ENCODE data around the gene EXOC2.

The EXOC2 gene

DNA sequence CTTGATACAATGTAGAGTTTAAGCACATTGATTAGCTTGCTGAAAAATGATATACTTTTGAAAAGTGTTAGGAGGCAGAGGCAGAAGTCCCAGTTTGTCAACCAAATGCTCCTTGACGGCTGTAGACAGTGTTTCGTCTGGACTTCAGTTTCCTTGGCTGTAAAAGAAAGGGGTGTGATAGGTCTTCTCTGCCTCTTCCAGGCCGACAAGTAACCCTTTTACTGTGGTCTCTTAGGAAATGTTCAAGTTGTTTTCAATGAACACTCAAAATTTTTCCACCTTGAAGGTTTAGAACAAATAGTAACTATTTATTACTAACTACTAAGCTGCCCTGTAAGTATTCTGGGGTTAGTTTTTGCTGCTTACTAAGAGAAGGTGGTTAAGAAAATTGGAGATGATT lies 179.0 kb downstream of the EXOC2 start:
- DNase-seq: no peak

DNA sequence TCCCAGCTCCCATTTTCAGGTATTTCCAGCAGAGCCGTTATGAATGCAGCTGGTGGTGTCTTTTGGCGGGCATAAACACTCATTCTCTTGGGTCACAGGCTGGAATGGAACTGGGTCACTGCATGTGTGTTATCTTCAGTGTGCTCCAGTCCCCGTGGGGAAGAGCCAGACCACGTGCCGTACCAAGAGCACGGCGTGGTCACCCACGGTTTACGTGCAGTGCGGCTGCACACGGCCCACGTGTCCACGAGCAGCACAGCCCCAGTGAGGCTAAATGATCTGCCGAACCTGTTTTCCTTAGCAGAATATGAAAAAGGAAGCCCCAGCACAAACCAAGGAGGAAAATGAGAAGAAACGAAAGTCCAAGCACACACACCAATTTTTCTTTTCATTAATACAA lies 179.9 kb downstream of the EXOC2 start:
- no peak for DNase-seq

DNA sequence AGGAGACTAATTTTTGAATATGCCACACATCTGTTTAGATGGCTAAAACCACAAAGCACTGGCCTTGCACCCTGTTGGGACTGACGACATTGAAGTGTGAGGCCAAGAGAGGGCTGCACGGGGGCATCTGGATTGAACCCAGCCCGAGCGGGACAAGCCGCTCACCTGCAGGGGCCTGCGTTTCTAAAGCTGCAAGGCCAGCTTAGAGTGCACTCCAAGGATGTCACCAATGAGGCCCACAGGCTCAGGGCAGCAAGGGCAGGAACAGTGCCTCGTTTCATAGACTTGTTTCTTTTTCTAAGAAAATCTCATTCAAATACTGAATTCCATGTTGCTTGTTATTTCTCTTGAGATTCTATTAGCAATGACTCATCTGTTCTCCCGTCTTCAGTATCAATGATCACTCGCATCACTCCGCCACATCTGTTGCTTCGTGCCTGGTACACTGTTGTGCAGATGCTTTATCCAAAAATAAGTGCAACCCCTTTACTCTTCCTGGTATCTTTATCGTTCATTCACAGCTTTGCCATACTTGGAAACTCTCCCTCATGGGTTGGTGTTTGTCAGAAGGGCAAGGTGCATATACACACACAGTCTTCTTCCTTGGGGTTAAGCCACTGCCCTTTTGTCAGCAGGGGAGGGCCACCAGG lies 181.3 kb downstream of the EXOC2 start:
- no peak for DNase-seq

DNA sequence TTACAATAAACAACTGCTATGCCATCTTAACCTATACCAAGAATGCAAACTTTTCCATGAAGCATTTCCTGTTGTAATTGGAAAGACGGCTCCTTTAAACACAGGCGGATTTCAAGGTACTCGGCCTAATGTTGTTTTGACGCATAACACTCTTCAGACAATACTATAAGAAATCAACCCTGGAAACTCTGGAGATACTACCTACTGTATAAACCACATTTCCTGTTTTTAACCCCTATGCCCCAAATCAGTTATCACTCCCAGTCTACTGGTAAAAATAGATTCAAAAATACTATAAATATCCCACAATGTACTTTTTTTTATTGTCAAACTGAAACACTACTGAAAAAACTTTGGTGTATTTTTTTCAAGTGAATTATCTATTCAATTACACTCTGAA lies 183.3 kb downstream of the EXOC2 start:
- DNase-seq: no peak

DNA sequence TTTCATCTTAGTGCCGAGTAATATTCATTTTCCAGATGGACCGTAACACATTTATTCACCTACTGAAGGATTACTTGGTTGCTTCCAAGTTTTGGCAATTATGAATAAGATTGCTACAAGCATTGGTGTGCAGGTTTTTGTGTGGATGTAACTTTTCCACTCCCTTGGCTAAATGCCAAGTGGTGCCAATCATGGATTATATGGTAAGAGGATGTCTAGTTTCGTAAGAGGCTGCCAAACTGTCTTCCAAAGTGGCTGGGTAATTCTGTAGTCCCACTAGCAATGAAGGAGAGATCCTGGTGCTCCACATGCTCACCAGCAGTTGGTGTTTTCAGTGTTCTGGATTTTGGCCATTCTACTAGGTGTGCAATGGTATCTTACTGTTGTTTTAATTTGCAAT lies 184.3 kb downstream of the EXOC2 start:
- DNase-seq: no peak

DNA sequence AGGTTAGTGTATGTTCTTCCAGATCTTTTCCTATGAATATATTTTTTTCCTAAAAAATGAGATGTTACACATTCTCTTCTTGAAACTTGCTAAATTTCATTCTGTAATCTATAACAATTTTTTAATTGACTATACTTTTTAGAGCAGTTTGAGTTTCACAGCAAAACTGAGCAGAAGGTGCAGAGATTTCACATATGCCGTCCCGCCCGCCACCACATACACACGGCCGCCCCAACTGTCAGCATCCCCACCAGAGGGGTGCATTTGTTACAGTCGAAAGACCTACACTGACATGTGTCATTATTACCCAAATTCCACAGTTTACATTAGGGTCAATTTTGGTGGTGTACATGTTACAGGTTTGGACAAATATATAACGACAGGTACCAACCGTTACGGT lies 184.9 kb downstream of the EXOC2 start:
- DNase-seq: no peak

DNA sequence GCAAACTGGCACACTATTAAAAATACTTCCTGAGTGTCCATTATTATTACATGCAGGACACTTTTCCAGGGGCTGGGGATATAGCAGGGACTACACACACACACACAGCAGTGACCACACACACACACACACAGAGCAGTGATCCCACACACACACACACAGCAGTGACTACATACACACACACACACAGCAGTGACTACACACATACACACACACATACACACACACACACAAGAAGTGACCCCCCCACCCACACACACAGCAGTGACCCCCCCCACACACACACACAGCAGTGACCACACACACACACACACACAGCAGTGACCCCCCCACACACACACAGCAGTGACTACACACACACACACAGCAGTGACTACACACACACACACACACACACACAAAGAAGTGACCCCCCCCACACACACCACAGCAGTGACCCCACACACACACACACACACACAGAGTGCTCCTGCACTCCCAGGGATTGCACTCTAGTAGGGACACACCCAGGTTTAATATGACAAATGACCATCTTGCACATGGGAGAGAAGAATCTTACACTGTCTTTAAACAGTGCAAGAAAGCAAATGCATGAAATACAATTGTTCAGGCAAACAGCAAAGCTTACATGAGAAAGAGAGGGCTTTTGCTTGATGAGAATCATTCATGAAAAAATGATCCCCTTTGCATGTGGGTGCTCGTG lies 185.9 kb downstream of the EXOC2 start:
- DNase-seq: no peak

DNA sequence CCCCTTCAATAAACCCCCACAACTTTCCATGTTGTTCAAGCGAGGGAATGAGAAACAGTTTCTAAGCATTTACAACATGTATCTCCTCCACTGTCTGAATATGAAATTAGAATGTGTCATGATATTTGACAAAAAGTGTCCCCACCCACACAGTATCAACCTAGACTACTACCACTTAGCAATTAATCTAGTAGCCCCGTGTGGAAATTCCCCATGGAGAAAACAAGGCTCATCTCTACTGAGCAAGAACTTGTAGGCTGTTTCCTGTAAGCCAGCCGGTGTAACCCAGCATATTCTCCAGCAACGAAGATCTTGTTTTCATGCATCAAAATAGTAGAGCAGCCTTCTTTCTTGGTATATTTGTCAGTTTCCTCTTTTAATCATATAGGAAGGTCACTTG lies 186.4 kb downstream of the EXOC2 start:
- DNase-seq: no peak

DNA sequence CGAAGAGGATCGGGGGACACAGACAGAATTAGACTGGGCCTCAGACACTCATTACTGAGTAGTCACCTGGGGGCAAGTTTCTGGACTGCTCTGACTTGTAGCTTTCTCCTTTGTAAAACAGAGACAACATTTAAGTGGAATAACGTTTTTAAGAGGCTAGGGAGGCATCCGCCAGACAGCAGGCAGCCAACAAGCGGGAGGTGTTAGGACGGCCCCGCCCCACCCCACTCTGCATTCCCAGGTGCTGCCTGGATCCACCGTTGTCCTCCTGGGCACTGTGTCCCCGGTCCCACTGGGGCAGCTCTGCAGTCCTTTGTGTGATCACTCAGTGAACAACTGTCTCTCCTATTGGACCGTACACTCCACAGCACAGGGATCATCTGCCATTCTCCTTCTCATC lies 187.6 kb downstream of the EXOC2 start:
- DNase-seq: no peak

DNA sequence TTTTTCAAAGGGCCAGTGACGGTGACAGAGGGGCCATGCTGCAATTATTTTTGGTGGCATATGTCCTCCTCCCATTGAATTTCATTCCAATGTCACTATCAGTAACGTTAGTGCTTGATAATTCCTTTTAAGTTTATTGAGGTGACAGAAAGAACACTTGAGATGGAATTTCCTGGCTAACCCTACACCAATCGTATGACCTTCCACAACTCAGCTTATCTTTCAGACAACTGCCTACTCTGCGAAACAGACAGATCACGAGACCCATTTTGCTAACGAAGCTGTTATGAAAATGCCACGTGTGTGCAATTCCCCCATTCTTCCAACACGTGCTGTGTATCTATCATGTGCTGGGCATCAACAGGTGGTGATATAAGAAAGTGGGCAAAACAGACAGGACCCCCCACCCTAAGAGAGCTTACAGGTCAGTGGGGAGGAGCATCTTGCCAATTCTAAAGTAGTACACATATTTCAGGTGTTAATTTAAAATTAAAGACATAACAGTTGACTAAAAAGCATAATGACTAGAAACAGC lies 188.4 kb downstream of the EXOC2 start:
- DNase-seq: no peak

DNA sequence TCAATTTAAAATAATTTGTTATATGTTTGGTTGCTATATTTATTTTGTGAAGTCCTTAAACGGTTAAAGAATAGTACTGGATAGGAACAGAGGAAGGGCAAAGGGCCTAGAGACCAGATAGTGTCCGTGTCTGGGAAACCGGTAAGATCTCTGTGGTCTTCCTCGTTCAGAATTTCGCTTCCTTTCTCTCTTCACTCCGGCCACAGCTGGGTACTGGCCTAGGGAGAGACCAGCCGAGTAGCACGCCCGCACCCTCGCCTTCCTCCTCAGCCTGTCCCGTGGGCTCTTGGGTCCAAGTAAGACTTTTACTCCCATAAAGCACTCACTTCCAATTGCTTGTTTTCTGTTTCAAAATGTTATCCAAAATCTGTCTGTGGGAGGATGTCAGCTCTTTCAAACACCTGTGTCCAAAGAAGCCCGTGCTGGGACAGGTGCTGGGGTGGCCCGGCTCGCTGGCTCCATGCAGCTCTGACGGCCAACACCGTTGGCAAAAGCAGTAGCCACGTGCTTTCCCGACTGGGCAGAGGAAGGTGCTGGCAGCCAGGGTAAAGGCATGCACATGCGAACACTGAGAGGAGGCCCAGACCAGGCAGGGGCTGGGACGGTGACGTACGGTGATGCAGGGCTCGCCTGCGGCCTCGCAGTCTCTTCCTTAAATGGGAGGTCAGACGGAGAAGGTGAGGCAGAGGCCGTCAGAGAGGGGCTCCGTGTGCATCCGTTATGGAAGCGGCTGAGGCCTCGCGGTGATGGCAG lies 189.2 kb downstream of the EXOC2 start:
- DNase-seq: no peak

DNA sequence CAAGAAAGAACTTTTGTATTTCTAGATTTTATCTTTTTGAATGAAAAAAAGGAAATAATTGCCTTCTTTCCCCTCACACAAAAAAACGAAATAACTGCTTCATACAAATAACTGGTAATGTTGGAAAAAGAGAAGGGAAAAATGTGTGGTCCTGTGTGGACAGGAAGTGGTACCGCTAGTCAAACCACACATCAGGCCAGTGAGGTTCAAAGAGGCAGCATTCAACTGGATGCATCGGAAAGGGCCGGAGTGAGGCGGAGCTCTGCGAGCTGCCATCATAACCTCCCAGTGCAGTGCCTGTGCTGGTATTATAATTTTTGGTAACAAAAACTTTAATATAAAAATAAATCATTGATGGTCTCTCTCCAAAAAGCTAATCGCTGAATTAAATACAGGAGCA lies 190.2 kb downstream of the EXOC2 start:
- DNase-seq: no peak

DNA sequence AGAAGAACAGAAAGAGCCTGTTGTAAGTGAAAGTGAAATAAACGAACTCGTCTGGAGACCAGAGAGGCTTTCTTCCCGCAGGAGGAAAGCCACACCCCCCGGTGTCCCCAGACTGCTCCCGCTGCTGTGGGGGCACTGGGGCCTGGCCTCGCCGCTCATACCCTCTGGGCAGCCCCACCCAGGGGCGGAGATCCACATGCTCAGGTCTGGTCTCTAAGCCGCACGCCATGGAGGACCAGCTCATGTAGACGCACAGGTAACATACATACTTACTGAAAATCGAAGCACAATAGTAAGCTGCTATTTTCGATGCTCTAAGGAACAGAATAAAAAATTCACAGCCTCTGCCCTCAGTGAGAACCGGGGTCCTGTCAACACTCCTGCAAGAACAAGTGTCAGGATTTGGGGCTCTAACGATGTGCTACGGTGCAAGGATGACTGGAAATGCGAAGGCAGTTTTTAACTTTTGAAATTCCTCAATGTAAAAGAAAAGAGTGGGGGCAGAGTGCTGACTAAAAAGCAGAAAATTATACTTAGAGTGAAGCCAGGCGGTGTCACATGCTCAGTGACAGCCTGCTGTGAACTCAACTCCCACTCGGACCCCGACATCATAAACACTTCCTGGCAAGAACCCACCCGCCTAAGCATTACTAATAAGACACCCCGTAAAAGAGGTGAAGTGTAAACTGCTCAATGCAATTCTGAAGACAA lies 190.9 kb downstream of the EXOC2 start:
- no peak for DNase-seq

DNA sequence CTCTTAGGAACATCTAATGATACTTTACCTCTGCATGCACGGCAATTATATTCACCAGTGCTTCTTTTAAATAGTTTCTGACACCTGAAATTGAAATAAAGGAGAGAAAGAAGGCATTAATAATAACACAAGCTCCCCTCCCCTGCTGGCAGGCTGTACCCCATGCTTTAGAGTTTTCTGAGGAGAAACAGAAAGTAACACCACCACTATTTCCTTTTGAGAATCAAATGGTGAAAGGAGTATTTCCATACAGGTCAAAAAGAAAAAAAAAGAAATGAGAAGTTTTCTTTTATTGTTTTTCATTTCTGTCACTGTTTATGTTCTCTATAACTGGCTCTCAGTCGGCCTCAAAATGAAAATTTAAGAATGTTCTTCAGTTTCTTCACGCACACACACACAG lies 193.3 kb downstream of the EXOC2 start:
- no peak for DNase-seq

DNA sequence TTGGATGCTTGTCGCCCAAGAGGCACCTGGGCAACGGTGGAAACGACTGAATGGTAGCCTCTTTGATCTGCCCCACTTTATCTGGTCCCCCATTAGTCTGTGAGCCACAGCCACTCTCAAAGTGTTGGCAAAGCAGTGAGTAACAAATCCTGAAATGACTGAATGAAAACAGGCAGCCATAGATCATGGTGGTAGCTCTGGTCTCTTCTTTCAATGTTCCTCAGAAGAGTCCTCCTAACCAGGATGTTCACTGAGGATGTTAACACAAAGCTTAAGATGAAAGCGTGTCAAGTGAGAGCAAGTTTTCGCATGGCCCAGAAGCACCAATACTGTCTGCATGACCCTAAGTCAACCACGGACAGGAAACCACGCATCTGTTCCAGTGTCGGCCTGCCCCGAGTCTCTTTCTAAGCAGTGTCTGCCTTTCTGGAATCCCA lies 194.1 kb downstream of the EXOC2 start:
- no peak for DNase-seq

DNA sequence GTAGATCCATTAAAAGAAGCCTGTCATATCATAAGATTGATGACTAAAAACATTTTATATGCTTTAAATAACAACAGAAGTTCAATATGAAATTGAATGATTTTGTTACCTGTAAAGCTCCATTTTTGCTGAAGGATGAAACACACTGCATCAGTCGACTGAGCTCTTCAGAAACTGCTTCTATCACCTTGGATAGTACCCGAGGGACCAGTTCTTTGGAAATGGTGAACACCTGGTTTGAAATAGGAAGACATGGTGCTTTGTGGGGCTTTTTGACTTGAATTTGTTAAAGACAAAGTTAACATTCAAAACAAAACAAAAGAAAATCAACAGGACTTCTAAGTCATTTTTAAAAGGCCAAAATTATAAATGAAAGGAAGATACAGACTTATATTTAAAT lies 195.7 kb downstream of the EXOC2 start:
- no peak for DNase-seq

DNA sequence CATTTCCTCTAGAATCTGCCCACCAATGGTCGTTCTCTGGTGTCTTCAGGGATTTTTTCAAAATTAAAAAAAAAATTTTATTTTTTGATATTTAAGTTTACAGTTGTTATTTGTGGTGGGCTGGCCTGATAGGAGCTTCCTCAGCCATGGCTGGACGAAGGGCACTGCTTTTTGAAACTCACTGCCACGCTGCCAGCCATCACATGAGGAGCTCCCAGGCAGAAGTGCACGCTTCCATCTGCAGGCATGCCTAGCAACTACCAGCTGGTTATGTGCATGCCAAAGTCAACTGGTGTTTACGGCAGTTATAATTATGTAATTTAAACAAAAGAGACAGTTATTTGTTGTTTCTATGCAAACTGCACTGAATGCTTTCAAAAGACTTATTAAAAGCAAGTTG lies 196.3 kb downstream of the EXOC2 start:
- DNase-seq: no peak

DNA sequence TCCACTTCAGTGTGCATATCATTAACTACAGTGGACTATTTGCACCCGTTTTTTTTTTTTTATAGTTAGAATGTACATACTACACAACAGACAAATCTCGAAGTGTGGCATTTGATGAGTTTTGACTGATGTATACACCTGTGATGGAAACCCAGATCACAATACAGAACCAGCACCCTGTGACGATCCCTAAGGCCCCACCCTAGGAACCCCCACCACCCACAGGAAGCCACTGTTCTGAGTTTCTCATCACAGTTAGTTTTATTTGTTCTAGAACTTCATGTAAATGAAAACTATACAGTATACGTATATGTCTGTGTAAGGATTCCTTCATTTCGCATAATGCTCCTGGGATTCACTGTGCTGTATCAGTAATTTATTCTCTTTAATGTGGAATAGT lies 198.5 kb downstream of the EXOC2 start:
- no peak for DNase-seq

DNA sequence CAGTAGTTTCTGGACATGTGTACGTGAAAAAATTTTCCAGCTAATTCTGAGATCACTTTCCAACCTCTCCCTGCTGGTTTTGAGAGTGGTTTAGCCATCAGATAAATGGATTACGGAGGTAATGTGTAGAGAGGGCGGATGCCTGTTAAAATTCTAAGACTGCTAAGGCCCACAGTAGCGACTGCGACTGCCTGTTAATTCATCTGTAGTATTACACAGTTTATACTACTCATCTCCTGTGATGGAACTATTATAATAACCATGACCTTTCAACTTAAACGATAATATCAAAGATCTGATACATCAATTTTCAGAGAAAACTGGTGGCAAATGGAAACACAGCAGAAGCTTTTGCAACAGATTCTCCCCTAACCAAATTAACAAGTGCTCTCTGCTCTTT lies 199.1 kb downstream of the EXOC2 start:
- no peak for DNase-seq

DNA sequence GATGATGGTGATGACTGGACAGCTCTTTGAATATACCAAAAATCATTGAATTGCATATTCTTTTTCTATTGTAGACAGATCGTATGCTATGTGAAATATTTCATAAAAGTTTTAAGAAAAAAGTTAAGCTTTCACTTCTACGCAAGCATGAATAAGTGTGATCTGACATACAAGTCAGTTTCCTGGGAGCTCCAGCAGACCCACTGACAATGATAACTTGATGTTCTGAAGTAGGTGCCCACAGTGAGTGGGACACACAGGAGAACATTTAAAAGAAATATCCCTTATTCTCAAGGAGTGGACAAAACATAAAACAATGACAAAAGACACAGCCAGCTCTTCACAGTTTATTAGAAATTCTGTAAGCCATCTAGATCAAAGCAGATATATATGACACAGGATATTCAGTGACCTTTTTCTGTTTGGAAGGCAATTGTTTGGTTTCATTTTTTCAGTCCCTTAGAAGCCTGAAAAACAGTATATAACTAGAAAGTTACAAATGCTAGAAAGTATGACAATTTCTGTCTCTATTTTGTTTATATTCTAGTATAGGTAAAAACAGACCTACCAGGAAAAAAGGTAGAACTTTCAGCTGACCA lies 200.0 kb downstream of the EXOC2 start:
- no peak for DNase-seq

DNA sequence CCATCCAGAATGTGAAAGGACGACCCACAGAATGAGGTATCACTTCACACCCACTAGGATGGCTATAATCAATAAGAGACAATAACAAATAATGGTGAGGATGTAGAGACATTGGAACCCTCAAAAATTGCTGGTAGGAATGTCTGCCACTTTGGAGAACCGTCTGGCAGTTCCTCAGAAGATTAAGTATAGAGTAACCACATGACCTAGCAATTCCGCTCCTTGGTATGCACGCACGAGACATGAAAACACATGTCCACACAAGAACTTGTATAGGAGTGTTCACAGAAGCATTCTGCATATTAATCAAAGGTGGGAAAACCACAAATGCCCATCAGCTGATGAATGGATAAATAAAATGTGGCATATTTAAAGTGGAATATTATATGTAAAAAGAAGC lies 200.8 kb downstream of the EXOC2 start:
- no peak for DNase-seq

DNA sequence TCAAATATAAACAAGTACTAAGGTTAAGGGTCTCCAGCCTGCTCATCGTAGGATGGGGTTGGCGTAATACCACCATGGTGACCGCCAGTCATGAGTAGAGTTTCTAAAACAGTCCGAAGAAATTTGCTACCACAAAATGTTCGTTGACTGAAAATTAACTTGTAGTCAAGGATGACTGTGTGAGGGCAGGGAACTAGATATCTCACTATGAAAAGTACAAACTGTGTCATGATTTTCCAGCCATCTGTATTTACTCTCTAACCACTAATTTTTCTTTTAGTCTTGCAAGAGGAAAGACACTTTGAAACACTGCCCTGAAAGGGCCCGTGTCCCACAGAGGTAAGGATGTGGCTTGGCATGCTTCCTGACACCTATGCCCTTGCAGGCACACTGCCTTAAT lies 201.7 kb downstream of the EXOC2 start:
- no peak for DNase-seq
